ENCODE measurements around the gene U2AF1L4.

Gene U2AF1L4

GRCh38 chr19:35723671-35724070 lies 21.5 kb downstream of the U2AF1L4 start:
- no peak for DNase-seq

DNA sequence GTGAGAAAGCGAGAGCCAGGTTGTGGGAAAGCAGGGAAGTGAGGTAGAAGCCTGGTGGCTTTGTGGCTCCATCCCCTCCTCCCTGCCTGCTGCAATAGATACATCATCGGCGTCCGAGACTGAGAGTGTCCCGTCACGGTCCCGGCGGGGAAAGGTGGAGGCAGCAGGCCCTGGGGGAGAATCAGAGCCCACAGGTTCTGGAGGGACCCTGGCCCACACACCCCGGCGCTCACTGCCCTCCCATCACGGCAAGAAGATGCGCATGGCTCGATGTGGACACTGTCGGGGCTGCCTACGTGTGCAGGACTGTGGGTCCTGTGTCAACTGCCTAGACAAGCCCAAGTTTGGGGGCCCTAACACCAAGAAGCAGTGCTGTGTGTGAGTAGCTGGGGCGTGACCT lies 22.3 kb downstream of the U2AF1L4 start:
- no peak for DNase-seq

- DNase-seq, result no peak
Measured at GRCh38 chr19:35722461-35722860, 22.8 kb downstream of the U2AF1L4 start.

DNA sequence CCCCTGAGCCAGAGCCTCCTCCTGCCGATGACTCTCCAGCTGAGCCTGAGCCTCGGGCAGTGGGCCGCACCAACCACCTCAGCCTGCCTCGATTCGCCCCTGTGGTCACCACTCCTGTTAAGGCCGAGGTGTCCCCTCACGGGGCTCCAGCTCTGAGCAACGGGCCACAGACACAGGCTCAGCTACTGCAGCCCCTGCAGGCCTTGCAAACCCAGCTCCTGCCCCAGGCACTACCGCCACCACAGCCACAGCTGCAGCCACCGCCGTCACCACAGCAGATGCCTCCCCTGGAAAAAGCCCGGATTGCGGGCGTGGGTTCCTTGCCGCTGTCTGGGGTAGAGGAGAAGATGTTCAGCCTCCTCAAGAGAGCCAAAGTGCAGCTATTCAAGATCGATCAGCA lies 23.8 kb downstream of the U2AF1L4 start:
- DNase-seq, result no peak

DNA sequence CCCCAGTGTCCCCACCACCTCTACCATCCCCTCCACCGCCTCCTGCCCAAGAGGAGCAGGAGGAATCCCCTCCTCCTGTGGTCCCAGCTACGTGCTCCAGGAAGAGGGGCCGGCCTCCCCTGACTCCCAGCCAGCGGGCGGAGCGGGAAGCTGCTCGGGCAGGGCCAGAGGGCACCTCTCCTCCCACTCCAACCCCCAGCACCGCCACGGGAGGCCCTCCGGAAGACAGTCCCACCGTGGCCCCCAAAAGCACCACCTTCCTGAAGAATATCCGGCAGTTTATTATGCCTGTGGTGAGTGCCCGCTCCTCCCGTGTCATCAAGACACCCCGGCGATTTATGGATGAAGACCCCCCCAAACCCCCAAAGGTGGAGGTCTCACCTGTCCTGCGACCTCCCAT lies 24.6 kb downstream of the U2AF1L4 start:
- DNase-seq, result no peak

DNA sequence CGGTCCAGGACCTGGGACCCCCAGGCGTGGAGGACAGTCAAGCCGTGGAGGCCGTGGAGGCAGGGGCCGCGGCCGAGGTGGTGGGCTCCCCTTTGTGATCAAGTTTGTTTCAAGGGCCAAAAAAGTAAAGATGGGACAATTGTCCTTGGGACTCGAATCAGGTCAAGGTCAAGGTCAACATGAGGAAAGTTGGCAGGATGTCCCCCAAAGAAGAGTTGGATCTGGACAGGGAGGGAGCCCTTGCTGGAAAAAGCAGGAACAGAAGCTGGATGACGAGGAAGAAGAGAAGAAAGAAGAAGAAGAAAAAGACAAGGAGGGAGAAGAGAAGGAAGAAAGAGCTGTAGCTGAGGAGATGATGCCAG lies 25.1 kb downstream of the U2AF1L4 start:
- no peak for DNase-seq

DNA sequence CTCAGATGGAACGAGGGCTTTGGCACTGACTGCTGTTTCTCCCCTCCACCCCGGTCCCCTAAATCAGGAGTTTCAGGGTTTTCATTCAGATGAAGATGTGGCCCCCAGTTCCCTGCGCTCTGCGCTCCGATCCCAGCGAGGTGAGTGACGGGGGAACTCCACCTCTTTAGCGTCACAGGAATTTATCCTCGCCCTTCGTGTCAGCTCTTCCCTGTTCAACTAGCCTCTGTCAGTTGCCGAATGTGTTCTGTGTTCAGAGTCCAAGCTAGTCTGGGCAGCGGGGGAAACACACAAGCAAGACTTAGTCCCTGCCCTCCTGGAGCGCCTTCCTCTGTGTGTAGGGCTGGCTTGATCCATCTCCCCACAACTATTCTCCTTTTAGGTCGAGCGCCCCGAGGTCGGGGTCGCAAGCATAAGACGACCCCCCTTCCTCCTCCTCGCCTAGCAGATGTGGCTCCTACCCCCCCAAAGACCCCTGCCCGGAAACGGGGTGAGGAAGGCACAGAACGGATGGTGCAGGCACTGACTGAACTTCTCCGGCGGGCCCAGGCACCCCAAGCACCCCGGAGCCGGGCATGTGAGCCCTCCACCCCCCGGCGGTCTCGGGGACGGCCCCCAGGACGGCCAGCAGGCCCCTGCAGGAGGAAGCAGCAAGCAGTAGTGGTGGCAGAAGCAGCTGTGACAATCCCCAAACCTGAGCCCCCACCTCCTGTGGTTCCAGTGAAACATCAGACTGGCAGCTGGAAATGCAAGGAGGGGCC lies 25.6 kb downstream of the U2AF1L4 start:
- no peak for DNase-seq

DNA sequence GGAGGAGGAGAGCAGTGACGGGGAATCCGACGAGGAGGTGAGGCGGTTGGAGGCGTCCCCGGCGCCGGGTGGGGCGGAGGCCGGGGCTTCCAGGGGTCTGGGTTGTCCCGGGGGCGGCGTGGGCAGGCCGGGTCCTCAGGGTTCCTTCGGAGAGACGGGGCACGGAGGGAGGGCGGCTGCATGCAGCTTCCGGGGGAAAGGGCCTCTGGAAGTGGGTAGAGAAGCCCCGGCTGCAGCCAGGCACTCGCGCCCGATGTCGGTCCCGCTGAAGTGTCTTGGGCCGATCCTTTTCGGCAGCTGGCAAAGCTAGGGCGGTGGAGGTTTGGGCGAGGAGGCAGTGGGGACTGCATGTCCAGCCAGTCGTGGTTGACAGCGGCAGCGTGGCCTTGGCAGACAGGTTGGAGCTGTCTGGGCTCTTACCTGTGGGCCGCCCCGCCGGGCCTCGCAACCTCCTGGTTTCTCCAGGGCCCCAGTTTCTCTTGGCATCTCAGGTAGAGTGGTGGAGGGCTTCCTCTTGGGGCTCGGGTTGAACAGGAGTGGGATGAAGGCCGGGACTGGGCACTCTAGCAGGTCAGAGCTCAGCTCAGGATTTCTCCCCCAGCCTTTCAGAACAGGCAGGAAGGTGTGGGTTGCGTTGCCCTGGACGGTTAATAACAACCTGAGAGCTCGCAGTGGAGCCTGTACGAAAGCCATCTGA lies 26.7 kb downstream of the U2AF1L4 start:
- DNase-seq, result no peak

GRCh38 chr19:35717665-35718344 lies 27.4 kb downstream of the U2AF1L4 start, which contains the start of gene KMT2B:
KMT2B (plus strand) TSS chr19:35718003; CDS start chr19:35718019, 16 bp downstream.
- DNase-seq, result no peak

DNA sequence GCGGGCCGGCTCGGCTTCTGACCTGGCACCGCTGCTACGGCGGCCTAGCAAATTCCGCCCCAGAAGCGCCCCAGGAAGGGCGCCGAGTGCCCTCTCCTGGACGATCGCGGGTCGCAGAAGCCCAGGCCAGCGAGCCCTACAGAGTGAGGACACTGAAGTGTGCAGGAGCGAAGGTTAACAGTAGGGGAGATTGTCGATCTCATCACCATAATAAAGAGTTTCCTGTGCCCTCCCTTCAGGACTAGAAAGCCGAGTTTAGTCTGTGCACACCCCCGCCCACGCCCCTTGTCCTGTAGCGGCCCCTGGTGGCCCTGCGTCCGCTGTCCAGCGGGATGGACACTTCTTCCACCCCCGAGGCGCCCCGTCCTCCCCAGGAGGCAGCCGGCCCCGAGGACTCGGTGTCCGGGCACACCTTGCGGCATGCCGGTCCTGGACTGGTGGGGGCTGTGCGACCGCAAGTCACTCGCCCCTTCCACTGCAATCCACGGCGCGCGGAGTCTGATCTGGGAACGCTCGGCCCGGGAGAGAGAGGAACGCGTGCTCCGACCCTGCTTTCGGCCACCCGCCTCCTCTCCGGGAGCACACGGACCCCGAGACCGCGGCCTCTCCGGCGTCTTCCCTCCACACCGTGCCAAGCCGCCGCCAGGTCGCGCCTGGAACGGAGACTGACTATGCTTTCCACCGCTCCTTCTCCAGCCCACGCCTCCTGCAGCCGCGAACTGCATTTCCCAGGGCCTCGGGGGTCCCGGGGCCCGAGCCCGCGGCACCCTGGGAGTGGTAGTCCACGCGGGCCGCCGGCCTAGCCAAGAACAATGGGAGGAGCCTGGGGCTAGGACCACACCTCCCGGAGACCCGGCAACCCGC lies 28.2 kb downstream of the U2AF1L4 start:
- peak; percentile 98 for DNase-seq

GRCh38 chr19:35715981-35716800 lies 29.0 kb downstream of the U2AF1L4 start:
- no peak for DNase-seq

DNA sequence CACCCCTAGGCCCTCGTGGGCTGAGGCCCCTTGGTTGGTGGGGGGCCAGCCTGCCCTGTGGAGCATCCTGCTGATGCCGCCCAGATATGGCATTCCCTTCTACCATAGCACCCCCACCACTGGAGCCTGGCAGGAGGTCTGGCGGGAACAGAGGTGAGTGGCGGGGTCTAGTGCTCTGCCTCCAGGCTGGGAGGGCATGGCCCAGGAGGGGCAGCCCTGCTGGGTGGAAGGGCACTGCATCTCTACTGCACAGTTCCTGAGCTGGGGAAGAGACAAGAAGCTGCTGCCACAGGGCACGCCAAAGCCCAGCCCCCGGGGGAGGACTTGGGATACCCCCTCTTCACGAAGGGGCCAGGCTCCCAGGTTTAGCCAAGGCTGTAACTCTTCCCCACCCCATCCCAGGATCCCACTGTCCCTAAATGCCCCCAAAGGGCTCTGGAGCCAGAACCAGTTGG lies 29.8 kb downstream of the U2AF1L4 start:
- DNase-seq, result no peak

- no peak for DNase-seq
Measured at GRCh38 chr19:35714601-35715354, 30.4 kb downstream of the U2AF1L4 start.

DNA sequence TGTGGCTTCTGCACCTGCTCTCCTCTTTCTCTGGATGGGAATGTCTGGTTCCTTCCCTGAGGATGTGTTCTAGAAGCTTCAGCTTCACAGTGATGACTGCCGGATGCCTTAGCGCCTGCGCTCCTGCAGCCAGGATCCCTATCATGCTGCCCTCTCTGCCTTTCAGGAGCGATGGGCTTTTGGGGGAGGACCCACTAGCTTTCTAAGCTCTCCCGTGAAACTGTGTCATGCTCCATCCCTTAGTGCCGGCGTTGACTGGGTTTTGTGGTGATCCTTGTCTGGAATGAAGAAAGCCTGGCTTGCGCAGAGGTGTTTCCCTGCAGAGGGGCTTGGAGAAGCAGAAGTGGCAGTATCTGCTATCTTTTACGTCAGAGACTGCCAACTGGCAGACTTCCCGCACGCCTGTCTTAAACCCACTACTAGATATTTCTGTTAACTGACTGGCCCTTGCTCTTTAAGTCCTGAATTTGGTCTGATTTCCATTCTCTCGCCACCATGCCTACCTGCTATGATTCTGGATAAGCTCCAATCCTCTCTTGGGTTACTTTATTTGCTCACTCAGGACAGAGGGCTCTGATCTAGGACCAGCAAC lies 31.2 kb downstream of the U2AF1L4 start:
- DNase-seq, result no peak

DNA sequence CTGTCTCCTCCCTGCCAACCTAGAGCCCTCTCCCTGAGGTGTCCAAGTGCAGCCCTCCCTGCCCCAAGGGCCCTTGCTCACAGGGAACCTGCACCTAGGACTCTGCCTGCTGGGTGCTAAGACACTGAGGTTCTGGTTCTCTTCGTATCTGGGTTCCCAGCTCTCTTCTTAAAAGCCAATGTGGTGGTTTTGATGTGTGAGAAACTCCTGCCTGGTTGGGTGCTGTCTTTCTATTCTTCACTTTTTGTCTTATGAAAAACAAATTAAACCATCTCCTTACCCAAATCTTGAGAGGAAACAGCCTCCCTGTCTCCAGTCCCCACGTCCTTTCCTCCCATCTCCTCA lies 31.7 kb downstream of the U2AF1L4 start:
- DNase-seq, result no peak

DNA sequence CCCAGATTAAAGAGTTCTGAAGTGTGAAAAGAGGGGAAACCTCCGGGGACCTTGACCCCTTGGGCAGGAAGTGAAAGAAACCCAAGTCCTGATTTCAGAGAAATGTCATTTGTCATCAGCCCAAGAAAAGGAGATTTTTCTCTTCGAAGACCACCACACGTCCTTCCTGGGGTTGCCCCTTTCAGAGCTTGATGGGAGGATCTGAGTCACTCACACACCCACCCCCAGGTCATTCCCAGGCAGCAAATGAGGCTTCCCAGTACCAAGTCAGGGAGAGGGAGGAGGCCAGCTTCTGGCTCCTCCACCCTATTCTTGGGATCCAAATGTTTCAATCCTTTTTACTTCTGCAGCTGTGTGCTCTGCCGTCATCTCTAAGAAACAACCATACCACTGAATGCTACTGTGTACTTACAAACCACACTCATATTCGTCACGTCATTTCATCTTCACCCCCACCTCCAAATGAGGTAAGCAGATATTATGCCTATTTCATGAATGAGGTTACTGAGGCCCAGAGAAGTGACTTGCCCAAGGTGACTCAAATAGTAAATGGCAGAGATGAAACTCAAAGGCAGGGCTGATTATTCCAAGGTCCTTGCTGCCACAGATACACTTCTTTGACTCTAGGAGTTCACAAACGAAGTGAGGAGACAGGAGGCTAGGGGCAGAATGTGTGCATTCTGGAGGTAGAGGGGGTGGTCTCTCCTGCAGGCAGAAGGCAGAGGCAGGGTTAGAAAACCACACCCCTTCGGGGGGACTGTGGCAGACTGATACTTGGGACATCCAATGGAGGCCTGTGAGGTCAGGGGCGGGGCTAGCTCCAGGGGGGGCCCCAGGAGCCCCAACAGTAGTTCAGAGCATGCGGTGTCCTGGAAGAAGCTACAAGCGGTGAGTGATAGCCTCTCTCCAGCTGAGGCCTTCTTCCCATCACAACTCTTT lies 32.4 kb downstream of the U2AF1L4 start:
- peak; percentile 48 for DNase-seq

- DNase-seq, result no peak
Measured at GRCh38 chr19:35710784-35711723, 34.2 kb downstream of the U2AF1L4 start.

DNA sequence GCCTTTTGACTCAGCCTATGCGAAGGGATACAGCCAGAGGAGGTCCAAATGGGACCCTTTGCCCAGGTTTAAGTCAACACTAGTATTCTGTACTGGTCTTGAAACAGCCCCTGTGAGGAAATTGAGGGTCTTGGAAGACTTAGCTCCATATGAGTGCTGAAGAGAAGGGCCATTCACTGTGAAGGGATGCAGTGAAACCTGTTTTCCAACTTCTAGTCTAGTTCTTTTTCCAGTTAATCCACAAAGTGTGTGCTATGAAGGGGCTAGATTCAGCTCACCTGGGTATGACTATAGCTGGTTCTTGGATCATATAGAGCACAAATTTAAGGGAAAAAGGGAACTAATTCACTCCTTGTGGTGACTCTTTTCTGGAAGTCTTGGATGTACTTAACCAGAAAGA lies 36.8 kb downstream of the U2AF1L4 start:
- DNase-seq, result no peak

DNA sequence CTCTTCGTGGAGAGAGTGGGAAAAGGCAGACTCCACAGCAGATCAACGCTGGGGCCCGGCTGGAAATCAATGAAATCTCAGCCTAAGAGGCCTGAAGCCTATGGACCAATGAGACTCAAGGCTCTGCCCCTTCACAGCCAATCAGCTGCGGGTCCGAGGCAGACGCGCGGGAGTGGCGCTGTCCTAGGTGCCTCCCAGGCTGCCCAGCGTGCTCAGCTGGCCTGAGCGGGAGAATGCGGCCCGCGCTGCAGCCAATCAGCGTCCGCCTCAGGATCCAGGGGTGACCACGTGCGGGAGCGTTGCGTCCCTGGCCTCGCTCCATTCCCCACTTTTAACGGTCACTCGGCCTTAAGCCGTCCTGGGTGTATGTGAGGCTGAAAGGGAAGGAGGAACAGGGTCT lies 41.0 kb downstream of the U2AF1L4 start, which contains the start of gene ZBTB32:
TSS of gene ZBTB32 (plus strand) at position 341 of the 400 bp plus-strand sequence. CDS start 10,069 bp downstream, outside the sequence.
- DNase-seq, result no peak

All from CD4-positive, alpha-beta T cell treated with Interleukin-15 for 1 hour (primary cell).